NCI-H2171 treated with DMSO at 0.1 percent for 48 hours (cell line): ENCODE results near the gene TRMT2B.
"Not testable (repeated sequence)": the region's sequence is repeated elsewhere in the genome, so short reads cannot be mapped to it uniquely, and the experiment has no call there.

ENCODE experiments used
- DNase-seq: peaks from one replicate; lab custom pipeline; 2025; lab: John Stamatoyannopoulos, UW

The TRMT2B gene

GRCh38 chrX:101051549-101052302, at the start of gene TRMT2B:
TRMT2B (minus strand) TSS chrX:101052111; CDS start chrX:101042289, 9,822 bp downstream.
- DNase-seq = peak; percentile 81

- peak; percentile 89 for DNase-seq
These were observed 45.9 kb upstream of the TRMT2B start, which contains the start of gene CENPI for GRCh38 chrX:101097546-101098453. CENPI (plus strand) TSS chrX:101098204; CDS start chrX:101101071, 2,867 bp downstream.

- DNase-seq = no peak
These were observed 39.9 kb upstream of the TRMT2B start for GRCh38 chrX:101091817-101092216.

GRCh38 chrX:101081231-101081630, 29.3 kb upstream of the TRMT2B start:
- DNase-seq = no peak

GRCh38 chrX:101080326-101081124, 28.6 kb upstream of the TRMT2B start:
- DNase-seq = no peak

- no peak for DNase-seq
These were observed 27.9 kb upstream of the TRMT2B start for GRCh38 chrX:101079736-101080270.

- DNase-seq = no peak
These were observed 27.0 kb upstream of the TRMT2B start, which contains the start of gene TMEM35A for GRCh38 chrX:101078716-101079598. TMEM35A (plus strand) TSS chrX:101078879; CDS start chrX:101079003, 124 bp downstream.

GRCh38 chrX:101071582-101071981, 19.7 kb upstream of the TRMT2B start:
- DNase-seq = no peak

- no peak for DNase-seq
These were observed 10.3 kb upstream of the TRMT2B start for GRCh38 chrX:101062176-101062575.

GRCh38 chrX:101057093-101057714, 5.3 kb upstream of the TRMT2B start:
- no peak for DNase-seq

- not testable (repeated sequence) for DNase-seq
These were observed 4.6 kb upstream of the TRMT2B start for GRCh38 chrX:101056551-101056950.

GRCh38 chrX:101051153-101051548, 760 bp downstream of the TRMT2B start:
- DNase-seq = no peak

GRCh38 chrX:101040197-101040596, 11.7 kb downstream of the TRMT2B start:
- DNase-seq = no peak

- DNase-seq = no peak
These were observed 14.7 kb downstream of the TRMT2B start for GRCh38 chrX:101037231-101037630.

- DNase-seq = no peak
These were observed 22.2 kb downstream of the TRMT2B start for GRCh38 chrX:101029665-101030064.

- no peak for DNase-seq
These were observed 23.3 kb downstream of the TRMT2B start for GRCh38 chrX:101028562-101028961.

- DNase-seq = no peak
These were observed 26.8 kb downstream of the TRMT2B start for GRCh38 chrX:101025126-101025525.

- DNase-seq = no peak
These were observed 29.9 kb downstream of the TRMT2B start for GRCh38 chrX:101022020-101022419.

- not testable (repeated sequence) for DNase-seq
These were observed 39.9 kb downstream of the TRMT2B start for GRCh38 chrX:101012031-101012430.

GRCh38 chrX:101009090-101009489, 42.8 kb downstream of the TRMT2B start:
- no peak for DNase-seq
